CD14-positive monocyte (primary cell): Measurements from ENCODE around the gene RGS5. TPM values are rescaled to one million over a fixed set of nuclear protein-coding genes. Genes with fewer than 3 reads are reported as not detected.

Source experiments
- DNase-seq, 3 donors: peaks; one replicate each; pipeline ENCODE4 v3.0.0-alpha.2; 2011 to 2022
- H2AFZ ChIP-seq: 2 replicates; pipeline ENCODE4 v1.6.0; 2012; ENCODE audit warnings: mild to moderate bottlenecking, low read depth, low read length, inconsistent platforms; ENCODE audit not compliant: insufficient read depth, poor library complexity, severe bottlenecking
- H3K27ac ChIP-seq, 2 donors: 1 replicate in 1 of 2; 2 replicates in 1 of 2; pipeline ENCODE4 v1.5.1; 2012 to 2013; ENCODE audit warnings: low read length in 2 of 2, control low read depth in 1 of 2, inconsistent platforms in 1 of 2, low read depth in 1 of 2, mild to moderate bottlenecking in 1 of 2
- H3K27me3 ChIP-seq, 2 donors: one replicate each; pipeline versions ENCODE4 v1.6.0 to v1.6.1; 2011 to 2013; ENCODE audit warnings: low read length in 2 of 2; ENCODE audit not compliant: control insufficient read depth in 2 of 2, insufficient read depth in 2 of 2
- H3K36me3 ChIP-seq, 2 donors: replicated peaks in 1 of 2; 1 replicate in 1 of 2; 2 replicates in 1 of 2; pipeline versions ENCODE4 v1.5.1 to v1.6.1; 2012 to 2013; ENCODE audit warnings: low read length in 2 of 2, control low read depth in 1 of 2, inconsistent platforms in 1 of 2, mild to moderate bottlenecking in 1 of 2; ENCODE audit not compliant: insufficient read depth in 2 of 2, control insufficient read depth in 1 of 2
- H3K4me1 ChIP-seq, 2 donors: 1 replicate in 1 of 2; 2 replicates in 1 of 2; pipeline versions ENCODE4 v1.5.1 to v1.6.1; 2012 to 2013; ENCODE audit warnings: low read length in 2 of 2, control low read depth in 1 of 2, inconsistent platforms in 1 of 2, mild to moderate bottlenecking in 1 of 2, moderate library complexity in 1 of 2; ENCODE audit not compliant: insufficient read depth in 2 of 2, control insufficient read depth in 1 of 2
- H3K4me2 ChIP-seq: replicated peaks from 2 replicates; pipeline ENCODE3; 2012; ENCODE audit warnings: low read length, moderate library complexity, mild to moderate bottlenecking; ENCODE audit not compliant: poor library complexity, severe bottlenecking; ENCODE audit errors: extremely low read depth
- H3K4me3 ChIP-seq, 3 experiments: fragments of 200-600 bp in 1 of 3; sonication (generic) in 1 of 3; replicated peaks in 1 of 3; 1 replicate in 2 of 3; 2 replicates in 1 of 3; pipeline ENCODE4 v1.5.1; 2011 to 2013; ENCODE audit warnings: low read length in 3 of 3, mild to moderate bottlenecking in 3 of 3, control low read depth in 2 of 3, low read depth in 2 of 3, inconsistent platforms in 1 of 3, moderate library complexity in 1 of 3
- H3K79me2 ChIP-seq: 2 replicates; pipeline ENCODE4 v1.6.0; 2012; ENCODE audit warnings: mild to moderate bottlenecking, control low read depth, inconsistent platforms, low read length, moderate library complexity; ENCODE audit not compliant: insufficient read depth
- H3K9ac ChIP-seq: 2 replicates; pipeline ENCODE4 v1.6.0; 2017; ENCODE audit warnings: low read length, mild to moderate bottlenecking; ENCODE audit not compliant: insufficient read depth, poor library complexity, severe bottlenecking
- H3K9me3 ChIP-seq, 2 donors: replicated peaks in 1 of 2; 1 replicate in 1 of 2; 2 replicates in 1 of 2; pipeline versions ENCODE4 v1.5.1 to v1.6.1; 2012 to 2013; ENCODE audit warnings: low read length in 2 of 2, control low read depth in 1 of 2; ENCODE audit not compliant: control insufficient read depth in 1 of 2, insufficient read depth in 1 of 2
- H4K20me1 ChIP-seq: 2 replicates; pipeline ENCODE4 v1.6.0; 2012; ENCODE audit warnings: mild to moderate bottlenecking, low read length, control low read depth, moderate library complexity; ENCODE audit not compliant: insufficient read depth
- H3K27ac Mint-ChIP-seq, 7 donors: one replicate each; pipeline ENCODE4 v1.8.0; 2020; ENCODE audit warnings: mild to moderate bottlenecking in 7 of 7, mixed read lengths in 7 of 7, moderate library complexity in 6 of 7, inconsistent platforms in 2 of 7
- H3K27me3 Mint-ChIP-seq, 3 donors: one replicate each; pipeline ENCODE4 v1.8.0; 2021 to 2022; ENCODE audit warnings: low read depth in 3 of 3, mild to moderate bottlenecking in 3 of 3, mixed read lengths in 3 of 3, moderate library complexity in 3 of 3, inconsistent platforms in 1 of 3
- H3K36me3 Mint-ChIP-seq, 2 donors: one replicate each; pipeline ENCODE4 v1.8.0; 2020; ENCODE audit warnings: mixed read lengths in 2 of 2, inconsistent platforms in 1 of 2, mild to moderate bottlenecking in 1 of 2
- H3K4me1 Mint-ChIP-seq: one replicate; pipeline ENCODE4 v1.8.0; 2020; ENCODE audit warnings: mild to moderate bottlenecking, mixed read lengths
- H3K4me3 Mint-ChIP-seq, 2 donors: one replicate each; pipeline ENCODE4 v1.8.0; 2020; ENCODE audit warnings: mild to moderate bottlenecking in 2 of 2, mixed read lengths in 2 of 2, moderate library complexity in 1 of 2
- H3K9me3 Mint-ChIP-seq, 7 donors: one replicate each; pipeline ENCODE4 v1.8.0; 2020 to 2022; ENCODE audit warnings: mixed read lengths in 7 of 7, mild to moderate bottlenecking in 6 of 7, moderate library complexity in 6 of 7, inconsistent platforms in 2 of 7
- WGBS: methylation state at CpG from one replicate; pipeline ENCODE4 v1.1.5; 2013; ENCODE audit warnings: missing lambda C conversion rate; ENCODE audit not compliant: insufficient coverage; 5-methylcytosine and 5-hydroxymethylcytosine counted together
- intact Hi-C, 2 donors: fragments of 100-400 bp; cut with micrococcal nuclease; formaldehyde crosslinking; loops; one replicate each; pipeline versions ENCODE4 v1.15.0 to v1.15.1; 2023
- polyA plus RNA-seq, 3 donors: library from polyadenylated mRNA; depleted of rRNA in 1 of 3; unstranded in 2 of 3; stranded (reverse) in 1 of 3; fragments of 300-500 nt in 2 of 3; fragments of >200 nt in 1 of 3; fragmentation: Illumina TruSeq in 2 of 3; gene quantifications; 1 replicate in 2 of 3; 2 replicates in 1 of 3; pipeline ENCODE4 v1.2.3, GENCODE V29; 2012 to 2021
- TF ChIP-seq, protein P1 (sequence below): fragments of 200-600 bp; IDR thresholded peaks from one replicate; pipeline ENCODE4 v1.8.0; 2022; ENCODE audit warnings: antibody characterized with exemption, mild to moderate bottlenecking

Gene RGS5
- polyA plus RNA-seq, 3 donors = 0.93 TPM; not detected in 2

DNA sequence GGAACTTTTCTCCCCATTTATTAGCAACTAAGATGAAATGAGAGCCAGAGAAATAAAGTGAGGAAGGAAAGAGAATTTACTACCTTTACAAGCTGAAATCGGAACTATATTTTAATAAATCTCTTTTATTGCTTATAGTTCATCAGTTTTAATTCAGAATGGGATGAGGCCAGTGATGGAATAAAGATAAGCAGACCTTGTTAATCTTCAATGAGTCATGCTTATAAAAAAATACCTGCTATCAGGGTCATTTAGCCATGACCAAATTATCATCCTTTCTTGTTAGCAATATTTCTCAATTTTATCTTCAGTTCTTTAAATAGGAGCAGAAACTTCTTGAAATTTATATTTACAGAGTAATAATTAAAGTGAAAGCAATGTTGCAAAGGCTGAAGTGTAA, 107.5 kb downstream of the RGS5 start:
- Mint-ChIP-seq H3K36me3 (no peaks in the 10 kb centered on the region), H3K9me3 (peaks cover 0 to 8% (median 2%) of the 10 kb centered on the region in 7 donors), H3K4me3 (no peak overlapping the region), H3K27ac (no peak overlapping the region), H3K4me1 (no peaks in the 10 kb centered on the region), H3K27me3 (peaks cover 0 to 5% (median 0%) of the 10 kb centered on the region in 3 donors)
- Histone ChIP-seq H4K20me1 (no peaks in the 10 kb centered on the region), H3K79me2 (no peaks in the 10 kb centered on the region), H3K9me3 (no peaks in the 10 kb centered on the region), H3K9ac (no peak overlapping the region), H3K27ac (no peak overlapping the region), H3K4me1 (no peaks in the 10 kb centered on the region), H3K27me3 (no peaks in the 10 kb centered on the region), H3K36me3 (no peaks in the 10 kb centered on the region), H3K4me3 (no peak overlapping the region), H2AFZ (no peak overlapping the region), H3K4me2 (no peak overlapping the region)
- DNase-seq = no peak
- intact Hi-C loops = no loop called here
- TF ChIP-seq, protein P1, sequence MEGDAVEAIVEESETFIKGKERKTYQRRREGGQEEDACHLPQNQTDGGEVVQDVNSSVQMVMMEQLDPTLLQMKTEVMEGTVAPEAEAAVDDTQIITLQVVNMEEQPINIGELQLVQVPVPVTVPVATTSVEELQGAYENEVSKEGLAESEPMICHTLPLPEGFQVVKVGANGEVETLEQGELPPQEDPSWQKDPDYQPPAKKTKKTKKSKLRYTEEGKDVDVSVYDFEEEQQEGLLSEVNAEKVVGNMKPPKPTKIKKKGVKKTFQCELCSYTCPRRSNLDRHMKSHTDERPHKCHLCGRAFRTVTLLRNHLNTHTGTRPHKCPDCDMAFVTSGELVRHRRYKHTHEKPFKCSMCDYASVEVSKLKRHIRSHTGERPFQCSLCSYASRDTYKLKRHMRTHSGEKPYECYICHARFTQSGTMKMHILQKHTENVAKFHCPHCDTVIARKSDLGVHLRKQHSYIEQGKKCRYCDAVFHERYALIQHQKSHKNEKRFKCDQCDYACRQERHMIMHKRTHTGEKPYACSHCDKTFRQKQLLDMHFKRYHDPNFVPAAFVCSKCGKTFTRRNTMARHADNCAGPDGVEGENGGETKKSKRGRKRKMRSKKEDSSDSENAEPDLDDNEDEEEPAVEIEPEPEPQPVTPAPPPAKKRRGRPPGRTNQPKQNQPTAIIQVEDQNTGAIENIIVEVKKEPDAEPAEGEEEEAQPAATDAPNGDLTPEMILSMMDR = no peak
- WGBS = no CpG with 5 or more reads among the region's 1 CpG

DNA sequence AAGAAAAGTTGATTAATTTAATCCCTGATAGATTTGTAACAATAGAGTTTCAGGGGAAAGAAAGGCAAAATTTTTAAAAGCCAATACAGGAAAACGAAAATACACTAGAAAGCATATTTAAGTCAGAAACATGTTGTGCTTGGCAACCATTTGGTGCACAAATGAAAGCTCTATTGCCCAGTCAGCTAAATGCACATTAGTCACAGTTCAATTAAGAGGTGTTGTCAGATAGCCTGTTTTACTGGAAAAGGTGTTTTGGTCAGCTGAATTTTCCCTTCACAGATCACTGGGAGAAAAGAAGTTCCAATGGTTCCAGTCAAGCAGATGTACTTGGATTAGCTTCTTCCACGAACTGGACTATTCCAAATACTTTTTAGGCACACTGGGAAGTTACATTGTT, 108.1 kb downstream of the RGS5 start:
- WGBS = 80% methylated on average over 1 of the region's 2 CpGs
- no peaks in the 10 kb centered on the region for H3K79me2 ChIP-seq

More for the DNA sequence above, 108.1 kb downstream of the RGS5 start:
- intact Hi-C loops = no loop called here
- Histone ChIP-seq H3K4me1 (no peaks in the 10 kb centered on the region), H3K36me3 (no peaks in the 10 kb centered on the region), H2AFZ (no peak overlapping the region), H4K20me1 (no peaks in the 10 kb centered on the region), H3K27ac (no peak overlapping the region), H3K27me3 (no peaks in the 10 kb centered on the region), H3K4me3 (no peak overlapping the region), H3K9me3 (no peaks in the 10 kb centered on the region), H3K4me2 (no peak overlapping the region), H3K9ac (no peak overlapping the region)
- TF ChIP-seq, protein P1 = no peak
- no peak for DNase-seq
- Mint-ChIP-seq H3K27ac (no peak overlapping the region), H3K4me1 (no peaks in the 10 kb centered on the region), H3K4me3 (no peak overlapping the region), H3K36me3 (no peaks in the 10 kb centered on the region), H3K27me3 (peaks cover 0 to 5% (median 0%) of the 10 kb centered on the region in 3 donors), H3K9me3 (peaks cover 0 to 4% (median 0%) of the 10 kb centered on the region in 7 donors)
